RWPE1 (cell line): ENCODE results near the gene ZNF746.

Experiments
- CTCF ChIA-PET: fragments of 350-600 bp; sonication (Branson Sonifier 250); formaldehyde crosslinking; extraction: SDS; loops from one replicate; lab custom pipeline; 2021; lab: Yijun Ruan, JAX
- POLR2A ChIA-PET: fragments of 400-600 bp; formaldehyde crosslinking; extraction: SDS; loops from one replicate; lab custom pipeline; 2020; ENCODE audit warnings: antibody characterized with exemption; ENCODE audit not compliant: low non-redundant PET; lab: Yijun Ruan, JAX
- DNase-seq: peaks from one replicate; pipeline ENCODE4 v3.0.0; 2012; ENCODE audit warnings: low spot score
- H3K27ac ChIP-seq: fragments of 450-650 bp; 2 replicates; pipeline ENCODE4 v1.5.1; 2017
- CTCF ChIP-seq: fragments of 450-650 bp; conservative IDR thresholded peaks from 2 replicates; pipeline ENCODE4 v1.5.1; 2017; ENCODE audit warnings: low read depth, mild to moderate bottlenecking

Gene ZNF746

GRCh38 chr7:149427096-149427680 lies 70.4 kb downstream of the ZNF746 start:
- DNase-seq = no peak
- ChIA-PET POLR2A (no interaction called here), CTCF (interaction anchor here (0.6 kb wide), 1 partner anchor 13 kb away, joined by 4 read pairs; no protein-coding TSS in a partner anchor)
- H3K27ac ChIP-seq = no peak overlapping the region
- no peak for TF ChIP-seq CTCF

GRCh38 chr7:149423449-149424110 lies 74.0 kb downstream of the ZNF746 start:
- DNase-seq = no peak
- ChIA-PET CTCF (interaction anchor here (0.6 to 1.8 kb wide), 2 partner anchors 14 to 16 kb away, joined by 3 to 7 read pairs; no protein-coding TSS in a partner anchor), POLR2A (no interaction called here)
- H3K27ac ChIP-seq = no peak overlapping the region
- no peak for TF ChIP-seq CTCF

GRCh38 chr7:149422914-149423301 lies 74.7 kb downstream of the ZNF746 start:
- no peak for TF ChIP-seq CTCF
- no peak overlapping the region for H3K27ac ChIP-seq
- ChIA-PET POLR2A (no interaction called here), CTCF (interaction anchor here (0.7 to 1.8 kb wide), 5 partner anchors 16 to 623 kb away, joined by 3 to 7 read pairs (median 4); no protein-coding TSS in a partner anchor)
- DNase-seq = no peak
